IgD-negative memory B cell (primary cell): ENCODE measurements around the gene TMEM250. TPM values are rescaled to one million over a fixed set of nuclear protein-coding genes. Genes with fewer than 3 reads are reported as not detected.
A peak's percentile ranks its signal among the peaks of the same experiment; 100 is the strongest.

Source experiments
- H3K27ac Mint-ChIP-seq, 3 donors: one replicate each; pipeline ENCODE4 v1.8.0; 2020 to 2022; ENCODE audit warnings: mild to moderate bottlenecking in 3 of 3, mixed read lengths in 3 of 3, moderate library complexity in 1 of 3
- H3K27me3 Mint-ChIP-seq: one replicate; pipeline ENCODE4 v1.8.0; 2021; ENCODE audit warnings: mixed read lengths
- H3K36me3 Mint-ChIP-seq: one replicate; pipeline ENCODE4 v1.8.0; 2020; ENCODE audit warnings: mild to moderate bottlenecking, mixed read lengths
- H3K4me1 Mint-ChIP-seq, 3 donors: one replicate each; pipeline ENCODE4 v1.8.0; 2020 to 2022; ENCODE audit warnings: mixed read lengths in 3 of 3, mild to moderate bottlenecking in 1 of 3
- H3K4me3 Mint-ChIP-seq, 4 donors: one replicate each; pipeline ENCODE4 v1.8.0; 2020 to 2022; ENCODE audit warnings: mild to moderate bottlenecking in 4 of 4, mixed read lengths in 4 of 4, moderate library complexity in 3 of 4
- H3K9me3 Mint-ChIP-seq, 3 donors: one replicate each; pipeline ENCODE4 v1.8.0; 2020 to 2021; ENCODE audit warnings: mixed read lengths in 3 of 3, mild to moderate bottlenecking in 1 of 3
- polyA plus RNA-seq: library from polyadenylated mRNA; unstranded; fragments of 300-500 nt; fragmentation: Illumina TruSeq; gene quantifications from one replicate; pipeline ENCODE4 v1.2.3, GENCODE V29; 2021

The TMEM250 gene
- polyA plus RNA-seq, 1 donor from 2014 or later: 30.3 TPM

GRCh38 chr9:136082496-136083361, 35.9 kb downstream of the TMEM250 start:
- H3K9me3 Mint-ChIP-seq: no peaks in the 10 kb centered on the region
- H3K27ac Mint-ChIP-seq: peak overlapping the region in 1 of 3 donors; percentile 51
- H3K4me1 Mint-ChIP-seq: no peaks in the 10 kb centered on the region
- no peaks in the 10 kb centered on the region for H3K36me3 Mint-ChIP-seq
- H3K4me3 Mint-ChIP-seq: no peak overlapping the region
- H3K27me3 Mint-ChIP-seq: peaks cover 8% of the 10 kb centered on the region

GRCh38 chr9:136081826-136082495, 36.7 kb downstream of the TMEM250 start:
- Mint-ChIP-seq H3K36me3 (no peaks in the 10 kb centered on the region), H3K9me3 (no peaks in the 10 kb centered on the region), H3K27ac (no peak overlapping the region), H3K4me1 (no peaks in the 10 kb centered on the region), H3K4me3 (no peak overlapping the region), H3K27me3 (peaks cover 11% of the 10 kb centered on the region)

- Mint-ChIP-seq H3K4me3 (no peak overlapping the region), H3K27ac (no peak overlapping the region), H3K9me3 (no peaks in the 10 kb centered on the region), H3K27me3 (peaks cover 9% of the 10 kb centered on the region), H3K4me1 (peaks cover 2% of the 10 kb centered on the region in 3 donors), H3K36me3 (no peaks in the 10 kb centered on the region)
Measured at GRCh38 chr9:136081113-136081825, 37.4 kb downstream of the TMEM250 start.

DNA sequence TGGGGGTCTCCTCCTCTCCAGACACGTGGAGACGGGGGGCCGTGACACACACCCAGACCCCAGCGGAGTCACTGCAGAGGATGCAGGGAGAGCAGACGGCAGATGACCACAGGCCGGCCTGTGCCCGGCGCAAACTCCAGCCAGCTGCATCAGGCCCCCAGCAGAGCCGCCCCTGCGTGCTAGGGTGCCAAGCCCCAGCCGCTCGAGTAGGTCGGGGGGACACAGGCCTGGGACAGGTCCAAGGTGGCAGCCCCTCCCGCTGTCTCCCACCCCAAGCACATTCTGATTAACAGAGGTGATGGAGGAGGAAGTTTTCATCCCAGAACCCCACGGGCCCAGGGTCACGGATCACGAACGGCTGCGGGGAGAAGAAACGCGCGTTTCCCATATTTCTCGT, 38.0 kb downstream of the TMEM250 start:
- no peak overlapping the region for H3K4me3 Mint-ChIP-seq
- peak overlapping the region in 1 of 3 donors; percentile 63 for H3K27ac Mint-ChIP-seq
- H3K27me3 Mint-ChIP-seq: peaks cover 14% of the 10 kb centered on the region
- H3K4me1 Mint-ChIP-seq: peaks cover 8% of the 10 kb centered on the region in 3 donors
- H3K36me3 Mint-ChIP-seq: no peaks in the 10 kb centered on the region
- H3K9me3 Mint-ChIP-seq: no peaks in the 10 kb centered on the region

GRCh38 chr9:136079916-136080246, 38.8 kb downstream of the TMEM250 start:
- H3K27ac Mint-ChIP-seq: no peak overlapping the region
- no peaks in the 10 kb centered on the region for H3K36me3 Mint-ChIP-seq
- no peak overlapping the region for H3K4me3 Mint-ChIP-seq
- H3K4me1 Mint-ChIP-seq: peaks cover 8% of the 10 kb centered on the region in 3 donors
- no peaks in the 10 kb centered on the region for H3K9me3 Mint-ChIP-seq
- H3K27me3 Mint-ChIP-seq: peaks cover 14% of the 10 kb centered on the region

- Mint-ChIP-seq H3K4me3 (no peak overlapping the region), H3K27me3 (peaks cover 12% of the 10 kb centered on the region), H3K9me3 (no peaks in the 10 kb centered on the region), H3K27ac (no peak overlapping the region), H3K36me3 (no peaks in the 10 kb centered on the region), H3K4me1 (peaks cover 8 to 10% (median 8%) of the 10 kb centered on the region in 3 donors)
Measured at GRCh38 chr9:136079211-136079915, 39.3 kb downstream of the TMEM250 start.

- no peaks in the 10 kb centered on the region for H3K36me3 Mint-ChIP-seq
- no peak overlapping the region for H3K4me3 Mint-ChIP-seq
- H3K27me3 Mint-ChIP-seq: peaks cover 12% of the 10 kb centered on the region
- H3K4me1 Mint-ChIP-seq: peaks cover 8 to 10% (median 8%) of the 10 kb centered on the region in 3 donors
- H3K9me3 Mint-ChIP-seq: no peaks in the 10 kb centered on the region
- no peak overlapping the region for H3K27ac Mint-ChIP-seq
Measured at GRCh38 chr9:136078498-136079011, 40.1 kb downstream of the TMEM250 start.

DNA sequence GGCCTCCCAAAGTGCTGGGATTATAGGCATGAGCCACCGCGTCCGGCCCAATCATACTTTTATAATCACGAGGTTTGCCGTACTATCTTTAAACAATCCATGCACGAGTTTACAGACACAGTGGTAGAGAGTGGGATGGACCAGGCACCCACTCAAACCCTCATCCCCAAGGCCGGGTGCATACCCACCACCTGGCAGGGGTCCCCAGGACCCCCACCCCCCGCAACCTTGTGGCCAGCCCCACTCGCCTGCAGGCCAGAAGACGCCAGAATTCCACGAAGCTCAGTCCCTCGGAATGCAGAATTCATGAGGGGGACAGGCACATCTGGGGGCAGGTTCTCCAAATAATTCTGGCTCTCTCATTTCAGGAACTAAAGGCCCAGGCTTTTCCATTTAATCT, 40.7 kb downstream of the TMEM250 start:
- Mint-ChIP-seq H3K27me3 (peaks cover 12% of the 10 kb centered on the region), H3K9me3 (no peaks in the 10 kb centered on the region), H3K4me1 (peaks cover 8 to 10% (median 8%) of the 10 kb centered on the region in 3 donors), H3K27ac (no peak overlapping the region), H3K36me3 (no peaks in the 10 kb centered on the region), H3K4me3 (no peak overlapping the region)

DNA sequence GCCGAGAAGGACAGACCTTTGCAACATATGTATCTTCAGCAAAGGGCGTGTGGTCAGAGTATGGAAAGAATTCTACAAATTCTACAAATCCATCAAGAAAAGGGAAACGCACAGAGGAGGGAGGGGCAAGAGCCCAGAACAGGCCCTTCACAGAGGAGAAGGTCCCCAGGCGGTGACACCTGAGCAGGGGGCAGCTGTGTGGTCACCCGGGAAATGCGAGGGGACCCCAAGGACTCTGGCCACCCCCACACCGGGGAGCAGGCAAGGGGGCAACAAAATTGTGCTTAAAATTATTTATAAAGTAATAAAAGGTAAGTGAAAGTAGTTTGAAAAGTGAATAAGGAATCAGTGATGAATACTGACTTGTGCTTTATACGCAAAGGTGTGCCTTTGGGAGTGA, 41.2 kb downstream of the TMEM250 start:
- peaks cover 9% of the 10 kb centered on the region for H3K27me3 Mint-ChIP-seq
- no peak overlapping the region for H3K4me3 Mint-ChIP-seq
- no peaks in the 10 kb centered on the region for H3K36me3 Mint-ChIP-seq
- no peaks in the 10 kb centered on the region for H3K9me3 Mint-ChIP-seq
- no peak overlapping the region for H3K27ac Mint-ChIP-seq
- peaks cover 8 to 10% (median 8%) of the 10 kb centered on the region in 3 donors for H3K4me1 Mint-ChIP-seq

DNA sequence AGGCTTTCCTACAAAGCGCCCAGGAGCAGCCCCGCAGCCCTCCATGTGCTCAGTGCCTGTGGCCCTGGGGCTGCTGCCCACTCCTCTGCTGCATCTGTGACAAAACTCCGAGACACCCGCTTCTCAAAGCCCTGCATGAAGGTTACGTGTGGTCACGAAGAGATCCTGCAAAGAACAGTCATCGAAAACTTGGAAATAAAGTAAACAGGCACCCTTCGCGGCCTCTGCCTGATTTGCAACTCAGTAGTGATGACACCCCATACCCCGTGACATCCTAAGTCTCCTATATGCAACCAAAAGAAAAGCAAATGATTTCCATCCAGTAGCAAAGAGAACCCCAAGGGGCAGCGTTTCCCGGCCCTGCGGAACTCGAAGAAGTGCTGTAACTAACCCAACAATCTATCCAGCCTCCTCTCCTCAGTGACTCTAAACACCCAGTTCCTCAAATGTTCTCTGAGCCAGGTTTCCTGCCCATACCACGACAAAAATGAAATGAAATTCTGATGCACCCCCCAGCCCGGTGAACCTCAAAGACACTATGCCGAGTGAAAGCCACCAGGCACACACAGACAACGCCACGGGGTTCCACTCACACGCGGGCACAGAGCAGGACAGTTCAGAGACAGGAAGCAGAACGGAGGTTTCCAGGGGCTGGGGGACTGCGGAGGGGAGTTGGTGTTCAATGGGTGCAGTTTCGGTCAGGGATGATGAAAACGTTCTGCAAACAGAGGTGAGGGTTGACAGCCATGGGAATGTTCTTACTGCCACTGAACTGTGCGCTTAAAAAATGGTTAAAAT, 42.6 kb downstream of the TMEM250 start:
- H3K9me3 Mint-ChIP-seq: peaks cover 0 to 2% (median 0%) of the 10 kb centered on the region in 3 donors

GRCh38 chr9:136075134-136075841, 43.4 kb downstream of the TMEM250 start:
- Mint-ChIP-seq H3K4me1 (peaks cover 8 to 10% (median 8%) of the 10 kb centered on the region in 3 donors), H3K4me3 (no peak overlapping the region), H3K9me3 (peaks cover 0 to 2% (median 0%) of the 10 kb centered on the region in 3 donors), H3K27me3 (peaks cover 12% of the 10 kb centered on the region), H3K36me3 (no peaks in the 10 kb centered on the region), H3K27ac (peak overlapping the region in 1 of 3 donors; percentile 6)

More for the DNA sequence above, 42.6 kb downstream of the TMEM250 start:
- H3K4me3 Mint-ChIP-seq: peak overlapping the region; percentile 3 to 89 (median 20)
- H3K36me3 Mint-ChIP-seq: no peaks in the 10 kb centered on the region
- peaks cover 8 to 10% (median 8%) of the 10 kb centered on the region in 3 donors for H3K4me1 Mint-ChIP-seq
- peaks cover 9% of the 10 kb centered on the region for H3K27me3 Mint-ChIP-seq
- H3K27ac Mint-ChIP-seq: peak overlapping the region in 2 of 3 donors; percentile 6 to 76

- Mint-ChIP-seq H3K27ac (peak overlapping the region in 1 of 3 donors; percentile 18), H3K27me3 (peaks cover 12% of the 10 kb centered on the region), H3K4me1 (peaks cover 8 to 10% (median 8%) of the 10 kb centered on the region in 3 donors), H3K9me3 (peaks cover 0 to 2% (median 0%) of the 10 kb centered on the region in 3 donors), H3K4me3 (no peak overlapping the region), H3K36me3 (no peaks in the 10 kb centered on the region)
Measured at GRCh38 chr9:136074706-136075105, 44.0 kb downstream of the TMEM250 start.
